ENCODE results near the gene ZNF217. TPM values are rescaled to one million over a fixed set of nuclear protein-coding genes. Genes with fewer than 3 reads are reported as not detected.
"Not testable (repeated sequence)": the region's sequence is repeated elsewhere in the genome, so short reads cannot be mapped to it uniquely, and the experiment has no call there.

Gene ZNF217
- total RNA-seq, 2 experiments from 2014 or later, result 39.7 to 68.4 TPM

DNA sequence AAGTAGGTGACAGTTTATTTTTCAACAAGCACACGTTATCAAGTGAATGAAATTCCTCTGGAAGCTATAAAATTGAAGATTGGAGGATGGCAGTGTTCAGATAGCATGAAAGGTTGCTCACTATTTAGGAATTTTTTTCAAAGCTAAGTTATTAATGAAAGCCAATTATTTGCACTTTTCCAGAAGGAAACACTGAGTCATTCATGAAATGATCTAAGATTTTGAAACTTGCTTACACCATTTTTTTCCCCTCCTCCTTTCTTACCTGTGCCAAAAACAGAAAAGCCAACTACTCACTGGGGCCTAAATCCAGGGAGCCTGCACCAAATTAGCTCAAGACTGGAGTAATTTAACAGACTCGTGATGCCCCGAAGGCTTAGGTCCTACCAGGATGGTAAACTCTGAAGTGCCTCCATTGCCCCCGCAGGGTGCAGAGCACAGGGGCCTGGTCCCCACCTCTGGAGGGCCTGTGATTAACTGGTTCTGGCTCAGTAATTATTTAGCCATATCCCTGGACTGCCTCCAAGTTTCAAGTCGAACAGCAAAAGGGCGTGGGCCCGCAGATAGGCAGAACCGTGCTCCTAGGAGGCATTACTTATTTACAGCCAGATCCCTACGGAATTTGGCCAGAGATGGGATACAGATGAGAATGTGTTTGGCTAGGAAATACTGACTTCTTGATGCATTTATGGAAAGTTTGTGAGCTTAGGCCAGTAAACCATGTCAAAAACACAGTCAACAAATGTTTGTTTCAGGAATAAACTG, 28.0 kb upstream of the ZNF217 start:
- ChIA-PET POLR2A (interaction anchor here (0.8 to 4.4 kb wide), 19 partner anchors 8 to 309 kb away, joined by 3 to 50 read pairs (median 6); partner anchors contain the start of gene ZNF217), CTCF (ENCODE audit: unreplicated experiment) (interaction anchor here (1.3 to 2.2 kb wide), 3 partner anchors 11 to 227 kb away, joined by 3 to 7 read pairs (median 4); no protein-coding TSS in a partner anchor)
- Histone ChIP-seq H3K27ac (ENCODE audit: low read depth, low read length, poor library complexity, severe bottlenecking) (peak overlapping the region; percentile 90), H3K9me3 (ENCODE audit: low read length) (no peaks in the 10 kb centered on the region), H3K4me2 (ENCODE audit: low read length) (peak overlapping the region; percentile 69), H3K4me1 (ENCODE audit: insufficient read depth, low read length, poor library complexity, severe bottlenecking) (peaks cover 70% of the 10 kb centered on the region), H4K20me1 (ENCODE audit: insufficient read depth, low read length) (no peaks in the 10 kb centered on the region), H2AFZ (ENCODE audit: low read length) (peak overlapping the region; percentile 88), H3K36me3 (ENCODE audit: insufficient read depth, low read length) (no peaks in the 10 kb centered on the region), H3K4me3 (ENCODE audit: low read depth, low read length, poor library complexity, severe bottlenecking) (peak overlapping the region; percentile 49), H3K79me2 (ENCODE audit: insufficient read depth, low read depth, low read length) (no peaks in the 10 kb centered on the region), H3K9me2 (ENCODE audit: insufficient read depth, low read length) (no peaks in the 10 kb centered on the region)
- DNase-seq (ENCODE audit: low spot score), result peak; percentile 45
- no peak for TF ChIP-seq EZH2phosphoT487 (IDR thresholded peaks at IDR 0.05; ENCODE audit: borderline replicate concordance, low read depth, low read length)
- TF ChIP-seq, protein P1, sequence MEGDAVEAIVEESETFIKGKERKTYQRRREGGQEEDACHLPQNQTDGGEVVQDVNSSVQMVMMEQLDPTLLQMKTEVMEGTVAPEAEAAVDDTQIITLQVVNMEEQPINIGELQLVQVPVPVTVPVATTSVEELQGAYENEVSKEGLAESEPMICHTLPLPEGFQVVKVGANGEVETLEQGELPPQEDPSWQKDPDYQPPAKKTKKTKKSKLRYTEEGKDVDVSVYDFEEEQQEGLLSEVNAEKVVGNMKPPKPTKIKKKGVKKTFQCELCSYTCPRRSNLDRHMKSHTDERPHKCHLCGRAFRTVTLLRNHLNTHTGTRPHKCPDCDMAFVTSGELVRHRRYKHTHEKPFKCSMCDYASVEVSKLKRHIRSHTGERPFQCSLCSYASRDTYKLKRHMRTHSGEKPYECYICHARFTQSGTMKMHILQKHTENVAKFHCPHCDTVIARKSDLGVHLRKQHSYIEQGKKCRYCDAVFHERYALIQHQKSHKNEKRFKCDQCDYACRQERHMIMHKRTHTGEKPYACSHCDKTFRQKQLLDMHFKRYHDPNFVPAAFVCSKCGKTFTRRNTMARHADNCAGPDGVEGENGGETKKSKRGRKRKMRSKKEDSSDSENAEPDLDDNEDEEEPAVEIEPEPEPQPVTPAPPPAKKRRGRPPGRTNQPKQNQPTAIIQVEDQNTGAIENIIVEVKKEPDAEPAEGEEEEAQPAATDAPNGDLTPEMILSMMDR (conservative IDR thresholded peaks at IDR 0.05; ENCODE audit: low read length), result peak; percentile 17; the same call in 1 of the 2 replicates
- BruUV-seq (replicated peaks), result no TSS peak
- intact Hi-C loops (cut with micrococcal nuclease; ENCODE audit: unreplicated experiment), result loop anchor here (2.0 kb wide), 1 partner anchor 27 kb away; no protein-coding TSS in a partner anchor

DNA sequence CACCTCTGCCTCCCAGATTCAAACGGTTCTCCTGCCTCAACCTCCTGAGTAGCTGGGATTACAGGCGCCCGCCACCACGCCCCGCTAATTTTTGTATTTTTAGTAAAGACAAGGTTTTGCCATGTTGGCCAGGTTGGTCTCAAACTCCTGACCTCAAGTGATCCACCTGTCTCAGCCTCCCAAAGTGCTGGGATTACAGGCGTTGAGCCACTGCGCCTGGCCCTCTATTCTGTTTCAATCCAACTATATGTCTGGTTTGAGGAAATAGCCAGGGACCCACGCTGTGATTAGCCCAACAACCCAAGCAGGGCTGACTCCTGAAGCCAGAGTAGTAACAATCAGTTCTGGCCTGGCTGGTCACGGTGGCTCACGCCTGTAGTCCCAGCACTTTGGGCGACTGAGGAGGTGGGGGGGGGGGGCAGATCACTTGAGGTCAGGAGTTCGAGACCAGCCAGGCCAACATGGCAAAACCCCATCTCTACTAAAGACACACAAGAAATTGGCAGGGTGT, 24.9 kb upstream of the ZNF217 start:
- peak overlapping the region; percentile 20; the same call in 1 of the 2 replicates for H2AFZ ChIP-seq (ENCODE audit: low read length)
- intact Hi-C loops (cut with micrococcal nuclease; ENCODE audit: unreplicated experiment); H3K79me2 ChIP-seq (ENCODE audit: insufficient read depth, low read depth, low read length); H3K4me3 ChIP-seq (ENCODE audit: low read depth, low read length, poor library complexity, severe bottlenecking); H3K4me2 ChIP-seq (ENCODE audit: low read length); DNase-seq (ENCODE audit: low spot score); H3K27ac ChIP-seq (ENCODE audit: low read depth, low read length, poor library complexity, severe bottlenecking); H4K20me1 ChIP-seq (ENCODE audit: insufficient read depth, low read length); BruUV-seq (replicated peaks); CTCF ChIA-PET (ENCODE audit: unreplicated experiment); H3K9me2 ChIP-seq (ENCODE audit: insufficient read depth, low read length); H3K36me3 ChIP-seq (ENCODE audit: insufficient read depth, low read length); H3K9me3 ChIP-seq (ENCODE audit: low read length): not testable (repeated sequence)
- POLR2A ChIA-PET, result interaction anchor here (0.6 to 1.3 kb wide), 2 partner anchors 98 to 315 kb away, joined by 3 to 4 read pairs; no protein-coding TSS in a partner anchor
- peaks cover 44% of the 10 kb centered on the region for H3K4me1 ChIP-seq (ENCODE audit: insufficient read depth, low read length, poor library complexity, severe bottlenecking)

DNA sequence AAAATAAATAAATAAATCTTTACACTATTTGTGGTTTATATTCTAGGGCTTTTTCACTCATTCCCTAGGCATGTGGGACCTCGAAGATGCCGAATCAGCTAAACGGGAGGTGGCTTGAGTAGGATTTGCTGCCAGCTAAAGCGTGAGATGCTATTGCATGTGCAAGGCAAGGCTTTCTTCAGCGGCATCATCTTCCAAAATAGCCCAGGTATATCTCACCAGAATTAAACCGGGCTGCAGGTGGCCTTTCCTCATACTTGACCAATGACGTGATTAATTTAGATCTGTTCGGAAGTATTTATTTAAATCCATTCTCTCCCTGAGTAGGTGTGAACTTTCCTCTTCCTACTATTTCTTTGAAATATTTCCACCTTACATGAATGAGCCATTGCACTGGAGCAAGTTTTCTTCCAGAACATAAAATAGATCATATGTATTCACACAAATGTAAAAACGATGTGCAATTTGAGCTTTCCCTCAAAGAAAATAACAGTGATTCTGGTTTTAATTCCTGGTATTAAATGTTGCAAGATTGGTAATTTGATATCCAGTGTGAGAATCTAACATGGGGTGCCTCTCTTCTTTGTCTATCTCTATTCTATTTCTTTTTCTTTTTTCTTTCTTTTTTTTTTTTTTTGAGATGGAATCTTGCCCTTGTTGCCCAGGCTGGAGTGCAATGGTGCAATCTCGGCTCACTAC, 24.3 kb upstream of the ZNF217 start:
- Histone ChIP-seq H3K4me2 (ENCODE audit: low read length) (0 out of 2 replicates have a peak overlapping the region, but pooled peaks have one; percentile 9), H3K4me3 (ENCODE audit: low read depth, low read length, poor library complexity, severe bottlenecking) (no peak overlapping the region), H3K9me3 (ENCODE audit: low read length) (no peaks in the 10 kb centered on the region), H2AFZ (ENCODE audit: low read length) (peak overlapping the region; percentile 20; the same call in 1 of the 2 replicates), H4K20me1 (ENCODE audit: insufficient read depth, low read length) (no peaks in the 10 kb centered on the region), H3K36me3 (ENCODE audit: insufficient read depth, low read length) (no peaks in the 10 kb centered on the region), H3K4me1 (ENCODE audit: insufficient read depth, low read length, poor library complexity, severe bottlenecking) (peaks cover 44% of the 10 kb centered on the region), H3K79me2 (ENCODE audit: insufficient read depth, low read depth, low read length) (no peaks in the 10 kb centered on the region), H3K27ac (ENCODE audit: low read depth, low read length, poor library complexity, severe bottlenecking) (no peak overlapping the region), H3K9me2 (ENCODE audit: insufficient read depth, low read length) (no peaks in the 10 kb centered on the region)
- DNase-seq (ENCODE audit: low spot score), result peak; percentile 9
- intact Hi-C loops (cut with micrococcal nuclease; ENCODE audit: unreplicated experiment), result no loop called here
- no peak for TF ChIP-seq EZH2phosphoT487 (IDR thresholded peaks at IDR 0.05; ENCODE audit: borderline replicate concordance, low read depth, low read length)
- TF ChIP-seq, protein P1 (conservative IDR thresholded peaks at IDR 0.05; ENCODE audit: low read length), result no peak
- no TSS peak for BruUV-seq (replicated peaks)
- ChIA-PET CTCF (ENCODE audit: unreplicated experiment) (no interaction called here), POLR2A (interaction anchor here (0.6 kb wide), 3 partner anchors 19 to 99 kb away, joined by 3 read pairs; no protein-coding TSS in a partner anchor)

DNA sequence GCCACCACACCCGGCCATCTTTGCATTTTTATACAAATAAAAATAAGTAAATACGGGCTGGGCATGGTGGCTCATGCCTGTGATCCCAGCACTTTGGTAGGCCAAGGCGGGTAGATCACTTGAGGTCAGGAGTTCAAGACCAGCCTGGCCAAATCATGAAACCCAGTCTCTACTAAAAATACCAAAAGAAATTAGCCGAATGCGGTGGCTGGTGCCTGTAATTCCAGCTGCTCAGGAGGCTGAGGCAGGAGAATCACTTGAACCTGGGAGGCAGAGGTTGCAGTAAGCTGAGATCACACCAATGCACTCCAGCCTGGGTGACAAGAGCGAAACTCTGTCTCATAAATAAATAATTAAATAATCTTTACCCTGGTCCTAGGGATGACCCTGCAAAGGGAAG, 22.9 kb upstream of the ZNF217 start:
- H3K9me2 ChIP-seq (ENCODE audit: insufficient read depth, low read length); H3K4me3 ChIP-seq (ENCODE audit: low read depth, low read length, poor library complexity, severe bottlenecking); H3K4me2 ChIP-seq (ENCODE audit: low read length); H3K27ac ChIP-seq (ENCODE audit: low read depth, low read length, poor library complexity, severe bottlenecking); DNase-seq (ENCODE audit: low spot score); H3K9me3 ChIP-seq (ENCODE audit: low read length); CTCF ChIA-PET (ENCODE audit: unreplicated experiment); H4K20me1 ChIP-seq (ENCODE audit: insufficient read depth, low read length); intact Hi-C loops (cut with micrococcal nuclease; ENCODE audit: unreplicated experiment); H3K79me2 ChIP-seq (ENCODE audit: insufficient read depth, low read depth, low read length); H2AFZ ChIP-seq (ENCODE audit: low read length); H3K36me3 ChIP-seq (ENCODE audit: insufficient read depth, low read length); BruUV-seq (replicated peaks): not testable (repeated sequence)
- H3K4me1 ChIP-seq (ENCODE audit: insufficient read depth, low read length, poor library complexity, severe bottlenecking), result peaks cover 42% of the 10 kb centered on the region
- POLR2A ChIA-PET, result interaction anchor here (0.5 kb wide), 1 partner anchor 278 kb away, joined by 4 read pairs; no protein-coding TSS in a partner anchor

Measured in OCI-LY7 (cell line).